HG02759 (cell line): ENCODE data around the gene DMD.
"Not testable (repeated sequence)": the region's sequence is repeated elsewhere in the genome, so short reads cannot be mapped to it uniquely, and the experiment has no call there.

Experiments
- ATAC-seq: cut with Tn5 transposase; IDR thresholded peaks from one replicate; pipeline ENCODE4 v1.9.1; 2021; ENCODE audit warnings: mild to moderate bottlenecking, moderate library complexity; ENCODE audit not compliant: unreplicated experiment

DMD gene

DNA sequence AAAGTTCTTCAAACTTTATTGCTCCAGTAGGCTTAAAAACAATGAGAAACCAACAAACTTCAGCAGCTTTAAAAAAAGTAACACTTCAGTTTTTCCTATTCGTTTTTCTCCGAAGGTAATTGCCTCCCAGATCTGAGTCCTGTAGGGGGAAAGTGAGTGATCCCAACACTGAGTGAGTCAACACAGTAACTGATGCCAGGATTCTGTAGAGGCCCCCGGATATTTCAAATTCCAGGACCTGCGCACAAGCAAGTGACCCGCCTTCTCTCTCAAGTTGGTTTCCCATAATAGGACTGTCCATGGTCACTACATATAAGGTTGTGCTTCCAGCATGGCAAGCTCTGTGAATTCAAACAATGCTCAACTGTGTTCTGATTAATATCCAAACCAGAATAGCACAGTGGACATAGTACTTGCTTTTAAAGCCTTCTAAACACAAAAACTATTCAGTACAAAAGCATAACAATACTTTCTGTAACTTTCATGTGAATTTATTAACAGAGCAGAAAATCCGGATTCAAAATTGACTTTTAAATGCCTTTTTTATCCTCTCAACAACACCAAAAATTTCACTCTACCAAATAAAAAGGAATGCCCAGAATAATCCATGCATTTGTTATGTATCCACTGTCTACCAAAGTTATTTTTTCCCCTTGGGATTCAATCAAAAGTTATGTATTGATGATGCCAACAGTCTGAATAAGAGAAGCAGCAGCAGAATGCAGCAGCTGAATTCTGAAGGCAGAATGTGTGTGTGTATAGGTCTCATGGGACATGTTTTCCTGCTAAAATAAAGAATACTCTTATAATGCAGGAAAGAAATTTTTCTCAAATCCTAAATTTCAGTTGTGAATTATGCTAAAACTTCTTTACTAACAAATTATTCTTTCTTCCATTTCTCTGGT, at the start of gene DMD:
TSS of gene DMD (minus strand) at position 194 of the 905 bp plus-strand sequence. CDS start 237 bp downstream, outside the sequence.
- ATAC-seq, result no peak

DNA sequence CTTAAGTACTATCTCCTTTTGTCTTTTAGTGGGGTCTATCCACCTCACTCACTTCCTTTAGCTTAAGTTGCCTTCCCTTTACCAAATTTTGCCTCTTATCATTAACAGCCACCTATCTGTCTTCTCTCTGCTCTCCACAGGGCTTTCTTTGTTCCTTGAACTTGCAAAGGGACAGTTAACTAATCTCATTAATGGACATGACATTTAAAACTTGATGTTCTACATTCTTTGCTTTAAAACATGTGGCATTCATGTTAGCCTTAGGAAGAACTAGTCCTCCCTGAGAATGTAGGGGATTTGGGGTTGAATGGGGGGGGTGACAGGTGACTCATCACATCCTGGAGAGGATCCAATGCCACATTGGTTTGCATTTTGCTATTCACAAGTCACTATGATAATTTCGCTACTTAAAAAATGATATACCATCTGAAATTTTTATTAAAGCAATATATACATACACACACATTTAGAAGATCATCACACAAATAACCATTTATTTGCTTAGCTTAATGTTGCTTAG, 41.0 kb upstream of the DMD start:
- no peak for ATAC-seq

GRCh38 chrX:33218819-33219218, 7.5 kb upstream of the DMD start:
- ATAC-seq, result no peak

DNA sequence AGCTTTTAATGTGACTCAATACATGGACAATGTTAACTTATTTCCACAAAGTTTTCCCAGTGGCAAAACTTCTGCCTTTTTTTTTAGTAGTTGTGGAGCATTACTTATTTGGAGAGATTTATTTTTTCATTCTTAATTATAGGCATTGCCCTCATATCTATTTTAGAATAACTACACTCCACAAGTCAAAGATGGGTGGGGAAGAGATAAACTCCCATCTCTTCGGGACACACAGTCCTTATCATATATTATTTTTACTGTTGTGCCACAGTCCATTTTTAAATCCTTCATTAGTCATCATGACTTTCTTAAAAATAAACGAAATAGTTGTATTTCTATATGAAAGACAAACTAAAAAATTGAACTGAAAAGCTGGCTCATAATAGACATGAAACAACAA, 1.2 kb downstream of the DMD start:
- no peak for ATAC-seq

GRCh38 chrX:33207056-33207455, 4.3 kb downstream of the DMD start:
- no peak for ATAC-seq

DNA sequence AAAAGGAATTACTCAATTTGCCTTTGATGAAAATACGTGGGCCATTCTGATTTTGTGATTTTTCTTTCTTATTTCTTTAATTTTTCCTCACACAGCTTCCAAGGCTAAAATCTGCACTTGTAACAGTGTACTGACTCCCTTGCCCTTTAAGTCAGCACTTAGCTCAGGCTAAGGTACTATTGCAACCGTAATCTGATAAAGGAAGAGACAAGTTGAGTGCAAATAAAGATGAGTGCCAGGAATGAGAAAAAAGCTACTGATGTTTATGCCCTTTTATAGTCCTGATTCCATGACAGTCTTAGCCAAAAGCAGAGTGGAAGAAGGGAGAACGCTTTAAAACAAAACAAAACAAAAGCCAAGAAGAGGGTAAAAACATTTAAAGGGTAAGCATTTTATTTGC, 6.0 kb downstream of the DMD start:
- no peak for ATAC-seq

GRCh38 chrX:33204889-33205288, 6.5 kb downstream of the DMD start:
- ATAC-seq, result no peak

DNA sequence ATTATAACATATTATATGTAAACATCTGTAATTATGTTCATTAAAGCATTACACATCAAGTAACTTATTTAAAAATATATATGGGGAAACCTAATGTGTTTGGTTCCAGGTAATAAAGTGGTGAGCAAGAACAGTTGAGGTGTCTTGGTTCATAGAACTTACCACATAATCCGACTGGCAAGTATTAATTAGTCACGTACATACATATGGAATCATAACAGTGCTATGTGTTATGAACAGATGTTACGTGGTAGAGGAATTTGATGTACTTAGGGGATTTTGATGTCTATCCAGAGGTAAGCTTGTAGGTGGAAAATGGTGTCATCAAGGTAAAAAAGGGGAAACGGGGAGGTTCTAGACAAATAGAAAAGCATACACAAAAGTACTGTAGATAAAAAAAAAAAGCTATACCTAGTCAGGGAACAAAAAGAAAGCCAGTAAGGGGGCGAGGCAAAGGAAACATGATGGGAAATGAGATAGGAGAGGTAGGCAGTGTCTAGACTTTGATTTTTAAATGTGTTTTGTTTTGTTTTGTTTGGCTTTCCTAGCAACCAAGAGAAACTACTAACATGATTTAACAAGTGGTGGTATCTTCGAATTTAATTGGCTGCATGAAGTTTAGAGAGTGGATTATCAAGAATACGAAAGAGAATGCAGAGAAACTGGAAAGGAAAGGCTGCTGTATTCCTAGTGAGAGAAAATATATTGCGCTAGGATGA, 12.6 kb downstream of the DMD start:
- no peak for ATAC-seq

DNA sequence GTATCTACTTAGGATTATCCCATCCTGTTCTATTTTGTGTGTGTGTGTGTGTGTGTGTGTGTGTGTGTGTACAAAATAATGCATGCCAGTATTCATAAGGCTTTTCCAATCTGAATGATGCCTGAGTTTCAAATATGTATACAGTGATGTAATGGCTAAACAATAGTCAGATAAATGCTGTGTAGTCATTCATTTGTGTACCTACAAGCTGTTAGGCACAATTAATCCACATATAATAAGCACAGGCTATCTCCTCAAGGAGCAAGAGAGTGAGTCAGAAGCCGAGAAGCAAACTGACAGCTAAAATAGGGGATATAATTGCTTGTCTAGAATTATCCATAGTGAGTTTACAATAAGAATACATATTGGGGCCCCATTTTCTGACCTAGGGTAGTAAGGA, 15.7 kb downstream of the DMD start:
- ATAC-seq, result no peak

GRCh38 chrX:33194876-33195433, 16.4 kb downstream of the DMD start:
- ATAC-seq, result no peak

DNA sequence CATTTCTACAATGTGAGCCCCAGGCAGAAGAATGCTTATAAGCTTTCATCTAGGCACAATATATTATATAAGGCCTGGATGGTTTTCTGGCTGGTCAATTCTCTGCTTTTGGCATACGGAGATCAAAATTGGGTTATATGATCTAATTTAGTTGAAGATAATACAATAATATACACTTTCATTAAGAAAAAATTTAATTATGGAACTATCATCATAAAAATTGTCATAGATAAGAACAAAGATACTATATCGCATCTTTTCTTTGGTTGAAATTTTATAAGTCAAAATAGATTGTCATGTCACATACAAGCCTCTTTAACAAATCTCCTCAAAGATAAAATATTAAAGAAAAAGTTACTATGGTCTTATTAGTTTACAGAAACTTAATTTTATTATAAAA, 17.1 kb downstream of the DMD start:
- ATAC-seq, result no peak

DNA sequence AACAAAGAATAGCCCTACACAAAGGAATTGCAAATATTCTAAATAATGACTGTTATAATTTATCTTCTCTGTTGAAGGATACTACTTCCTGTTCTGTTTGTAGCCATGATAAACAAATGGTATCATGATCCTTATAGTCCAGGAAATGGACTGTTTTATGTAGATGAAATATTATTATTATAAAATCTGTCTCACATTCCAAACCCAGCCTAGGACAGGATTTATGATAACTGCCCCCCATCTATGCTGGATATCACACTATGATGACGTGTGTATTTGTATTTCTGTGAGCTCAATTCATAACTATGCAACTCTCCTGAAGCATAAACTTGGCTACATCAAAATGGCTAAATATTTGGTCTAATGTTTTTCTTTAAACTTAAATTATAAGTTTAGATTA, 21.3 kb downstream of the DMD start:
- no peak for ATAC-seq

- ATAC-seq, result no peak
Observed at GRCh38 chrX:33188881-33189280, 22.5 kb downstream of the DMD start.

DNA sequence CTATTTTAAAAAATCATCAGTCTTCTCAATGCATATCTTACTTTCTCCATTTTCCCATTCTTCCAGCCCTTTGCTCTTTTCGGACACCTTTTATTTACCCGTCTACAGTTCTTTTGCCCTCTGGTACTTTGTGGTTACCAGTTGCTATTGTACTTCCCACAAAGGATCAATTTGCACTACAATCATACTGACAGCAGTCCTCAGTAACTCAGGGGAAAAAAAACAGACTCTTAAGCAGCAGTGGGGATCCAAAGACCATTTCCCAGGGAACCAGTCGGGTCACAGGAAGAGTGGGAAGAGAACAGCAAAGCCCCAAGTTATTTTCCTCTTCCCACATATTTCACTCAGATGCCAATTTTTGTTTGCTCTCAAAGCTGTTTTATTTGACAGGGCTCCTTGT, 23.1 kb downstream of the DMD start:
- no peak for ATAC-seq

GRCh38 chrX:33184803-33185202, 26.5 kb downstream of the DMD start:
- ATAC-seq, result not testable (repeated sequence)

DNA sequence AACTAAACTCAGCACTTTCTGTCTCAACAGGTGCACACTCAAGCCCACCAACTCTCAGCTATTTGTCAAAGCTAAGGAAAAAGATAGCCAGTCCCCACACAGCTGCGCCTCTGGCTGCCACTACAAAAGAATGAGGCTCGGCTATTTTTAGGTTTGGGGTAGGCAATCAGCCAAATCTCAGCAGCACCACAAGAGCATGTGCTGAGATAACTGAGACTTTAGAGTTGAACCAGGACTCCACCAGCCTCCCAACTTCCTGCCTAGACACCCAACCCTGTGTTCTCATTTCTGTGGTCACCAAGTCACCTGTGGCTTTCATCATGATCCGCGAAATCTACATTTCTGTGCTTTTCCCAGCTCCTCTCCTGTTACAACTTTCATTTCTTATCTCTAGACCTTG, 28.0 kb downstream of the DMD start:
- no peak for ATAC-seq

GRCh38 chrX:33178690-33179089, 32.7 kb downstream of the DMD start:
- no peak for ATAC-seq

DNA sequence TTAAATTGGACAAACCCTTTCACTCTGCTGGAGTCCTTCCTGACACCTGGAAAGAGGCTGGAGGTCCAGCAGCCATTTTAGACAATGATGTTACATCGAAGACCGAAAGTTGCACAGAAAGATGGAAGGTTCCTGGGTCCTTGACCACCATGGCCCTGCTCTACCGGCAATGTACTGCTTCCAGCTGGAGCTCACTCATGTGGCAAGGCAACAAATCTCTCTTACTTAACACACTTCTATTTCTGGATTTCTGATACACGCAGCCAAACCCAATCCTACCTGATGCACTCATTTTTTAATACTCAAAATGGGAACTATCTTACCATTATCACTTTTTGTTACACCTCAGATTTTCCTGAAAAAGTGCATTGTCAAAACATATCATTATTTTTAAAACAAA, 33.1 kb downstream of the DMD start:
- no peak for ATAC-seq

DNA sequence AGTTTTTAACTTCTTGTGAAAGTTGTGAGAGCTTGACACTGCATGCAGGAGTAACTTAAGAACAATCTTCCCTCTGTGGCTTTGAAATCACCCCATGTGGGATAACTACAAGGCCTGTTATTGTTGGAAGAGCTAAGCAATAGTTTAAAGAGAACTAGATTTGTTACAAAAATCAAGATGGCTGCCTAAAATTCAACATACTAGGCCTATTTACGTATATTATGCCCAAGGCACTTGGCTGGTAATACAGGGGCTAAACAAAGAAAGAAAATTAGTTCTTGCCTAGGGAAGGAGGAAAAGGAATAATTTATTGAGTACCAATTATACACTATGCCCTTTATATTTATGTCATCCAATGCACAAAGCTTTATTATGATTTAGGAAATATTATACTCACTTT, 36.1 kb downstream of the DMD start:
- no peak for ATAC-seq

DNA sequence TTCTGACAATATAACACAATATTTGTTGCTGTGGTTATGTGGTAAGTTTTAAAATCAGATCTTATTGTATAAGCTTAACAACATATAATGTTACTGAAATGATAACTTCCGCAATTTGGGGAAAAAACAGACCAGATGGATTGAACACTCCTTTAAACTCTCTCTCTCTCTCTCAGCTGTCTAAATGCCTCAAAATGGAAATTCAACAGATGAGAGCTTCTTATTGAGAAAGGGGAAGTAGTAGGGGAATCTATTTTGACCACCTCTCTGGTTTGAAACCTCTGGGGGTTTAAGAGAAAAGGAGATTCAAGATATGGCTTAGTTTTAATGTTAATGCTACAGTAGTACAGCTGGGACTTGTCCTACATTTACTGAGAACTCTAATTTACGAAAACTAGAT, 40.3 kb downstream of the DMD start:
- no peak for ATAC-seq

DNA sequence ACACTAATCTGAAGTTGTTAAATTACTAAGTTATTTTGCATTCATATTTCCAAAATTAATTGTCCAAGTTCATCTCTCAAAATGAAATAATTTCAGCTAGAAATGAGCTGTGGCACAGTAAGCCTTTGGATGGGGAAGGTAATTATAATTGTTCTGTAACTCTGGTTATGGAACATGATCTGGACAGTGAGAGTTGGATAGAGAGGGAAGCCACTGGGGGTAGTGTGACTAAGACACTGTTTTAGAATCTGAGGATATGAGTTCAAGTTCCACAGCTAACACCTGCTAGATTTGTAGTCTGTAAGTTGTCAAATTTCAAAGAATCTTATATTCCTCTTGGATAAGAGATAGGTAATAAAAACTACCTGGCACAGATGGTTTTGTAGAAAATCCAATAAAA, 49.5 kb downstream of the DMD start:
- no peak for ATAC-seq

GRCh38 chrX:33160273-33160672, 51.1 kb downstream of the DMD start:
- ATAC-seq, result no peak
